BJ (cell line): ENCODE results near the gene STK17A. TPM values are rescaled to one million over a fixed set of nuclear protein-coding genes. Genes with fewer than 3 reads are reported as not detected.

Source experiments
- CTCF ChIA-PET: fragments of 350-600 bp; formaldehyde crosslinking; extraction: SDS; loops from one replicate; lab custom pipeline; 2021; ENCODE audit warnings: antibody characterized with exemption, inconsistent platforms; lab: Yijun Ruan, JAX
- POLR2A ChIA-PET: fragments of 300-600 bp; sonication (Branson Sonifier 250); formaldehyde crosslinking; extraction: SDS; loops from one replicate; lab custom pipeline; 2021; ENCODE audit warnings: antibody characterized with exemption; lab: Charles Lee
- DNase-seq: peaks from one replicate; pipeline ENCODE4 v3.0.0-alpha.2; 2011; ENCODE audit warnings: low read depth
- H3K27me3 ChIP-seq: 2 replicates; pipeline ENCODE4 v1.6.0; 2011; ENCODE audit warnings: low read length; ENCODE audit not compliant: control insufficient read depth, insufficient read depth
- H3K36me3 ChIP-seq: 2 replicates; pipeline ENCODE4 v1.5.1; 2011; ENCODE audit warnings: low read length; ENCODE audit not compliant: control insufficient read depth, insufficient read depth
- H3K4me3 ChIP-seq: 2 replicates; pipeline ENCODE4 v1.5.1; 2011; ENCODE audit warnings: low read depth, mild to moderate bottlenecking, control low read depth, low read length
- polyA plus RNA-seq: library from polyadenylated mRNA; depleted of rRNA; stranded (reverse); fragments of >200 nt; gene quantifications from 2 replicates; pipeline ENCODE4 v1.2.3, GENCODE V29; 2011
- TF ChIP-seq, protein P1 (sequence below): IDR thresholded peaks from 2 replicates; pipeline ENCODE4 v1.5.1; 2011; ENCODE audit warnings: low read depth, mild to moderate bottlenecking, control low read depth, inconsistent platforms, low read length, moderate library complexity; ENCODE audit not compliant: insufficient read depth

STK17A gene
- polyA plus RNA-seq, 1 experiment: 12.3 TPM

DNA sequence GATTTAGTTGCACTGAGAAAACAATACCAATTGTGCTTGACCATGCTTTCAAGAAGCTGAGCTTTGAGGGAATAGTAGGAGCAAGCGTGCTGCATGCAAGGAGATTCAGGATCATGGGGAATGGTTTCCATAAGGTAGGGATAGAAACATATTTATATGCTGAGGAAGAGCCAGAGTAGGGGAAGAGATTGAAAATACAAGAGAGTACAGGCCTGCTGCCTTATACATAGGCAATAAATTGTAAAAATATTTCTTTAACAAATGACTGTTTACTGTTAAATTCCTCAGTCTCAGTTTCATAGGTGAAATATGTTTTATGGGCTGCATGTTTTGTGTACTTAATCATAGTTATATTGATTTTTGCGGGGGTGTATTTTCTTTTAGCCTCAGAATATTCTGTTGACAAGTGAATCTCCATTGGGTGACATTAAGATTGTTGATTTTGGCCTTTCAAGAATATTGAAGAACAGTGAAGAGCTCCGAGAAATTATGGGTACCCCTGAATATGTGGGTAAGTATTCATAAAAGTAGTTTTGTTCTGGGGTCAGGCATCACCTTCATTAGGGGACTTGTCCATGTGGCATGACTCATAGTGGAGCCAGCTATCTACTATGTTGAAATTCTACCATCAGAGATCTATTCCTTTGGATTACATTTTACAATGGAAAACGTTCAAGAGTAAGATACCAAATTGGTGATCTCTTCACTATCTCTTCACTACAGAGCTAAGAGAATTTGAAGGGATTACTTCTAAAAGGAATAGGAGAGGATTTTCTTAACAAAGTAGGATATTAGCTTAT, 36.5 kb downstream of the STK17A start:
- ChIA-PET POLR2A (no interaction called here), CTCF (interaction anchor here (1.0 to 3.2 kb wide), 4 partner anchors 13 to 101 kb away, joined by 3 to 16 read pairs (median 6); partner anchors contain the start of gene STK17A)
- Histone ChIP-seq H3K27me3 (no peaks in the 10 kb centered on the region), H3K36me3 (peaks cover 10% of the 10 kb centered on the region), H3K4me3 (no peak overlapping the region)
- TF ChIP-seq, protein P1, sequence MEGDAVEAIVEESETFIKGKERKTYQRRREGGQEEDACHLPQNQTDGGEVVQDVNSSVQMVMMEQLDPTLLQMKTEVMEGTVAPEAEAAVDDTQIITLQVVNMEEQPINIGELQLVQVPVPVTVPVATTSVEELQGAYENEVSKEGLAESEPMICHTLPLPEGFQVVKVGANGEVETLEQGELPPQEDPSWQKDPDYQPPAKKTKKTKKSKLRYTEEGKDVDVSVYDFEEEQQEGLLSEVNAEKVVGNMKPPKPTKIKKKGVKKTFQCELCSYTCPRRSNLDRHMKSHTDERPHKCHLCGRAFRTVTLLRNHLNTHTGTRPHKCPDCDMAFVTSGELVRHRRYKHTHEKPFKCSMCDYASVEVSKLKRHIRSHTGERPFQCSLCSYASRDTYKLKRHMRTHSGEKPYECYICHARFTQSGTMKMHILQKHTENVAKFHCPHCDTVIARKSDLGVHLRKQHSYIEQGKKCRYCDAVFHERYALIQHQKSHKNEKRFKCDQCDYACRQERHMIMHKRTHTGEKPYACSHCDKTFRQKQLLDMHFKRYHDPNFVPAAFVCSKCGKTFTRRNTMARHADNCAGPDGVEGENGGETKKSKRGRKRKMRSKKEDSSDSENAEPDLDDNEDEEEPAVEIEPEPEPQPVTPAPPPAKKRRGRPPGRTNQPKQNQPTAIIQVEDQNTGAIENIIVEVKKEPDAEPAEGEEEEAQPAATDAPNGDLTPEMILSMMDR: no peak
- no peak for DNase-seq

DNA sequence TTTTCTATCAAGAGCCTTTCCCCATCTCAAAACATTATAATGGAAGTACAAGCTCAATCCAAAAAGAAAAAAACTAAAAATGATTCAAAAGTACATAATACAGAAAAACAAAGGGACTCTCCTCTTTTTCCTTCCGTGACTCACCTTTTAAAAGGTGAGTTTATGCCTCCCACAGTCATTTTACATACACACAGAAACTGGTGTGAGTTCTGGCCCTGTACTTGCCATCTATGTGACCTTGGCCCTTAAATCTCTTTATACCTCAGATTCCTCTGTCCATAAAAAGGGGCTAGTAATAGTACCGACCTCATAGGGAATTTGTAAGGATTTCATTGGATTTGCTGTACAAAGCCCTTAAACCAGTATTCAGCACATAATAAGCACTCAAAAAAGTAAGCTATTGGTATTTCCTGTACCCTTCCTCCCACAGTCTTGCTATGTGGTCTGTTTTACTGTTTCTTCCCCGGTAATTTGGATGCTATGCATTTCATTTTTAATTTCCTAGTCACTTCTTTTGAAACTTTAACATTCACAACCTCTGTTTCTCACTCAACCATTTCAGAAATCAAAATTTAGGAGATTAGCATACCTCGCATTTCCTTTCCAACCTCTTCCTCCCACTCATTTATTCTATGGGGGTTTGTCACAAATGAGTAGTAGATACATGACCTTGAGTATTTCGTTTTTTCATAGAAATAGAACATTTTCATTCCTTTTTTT, 39.0 kb downstream of the STK17A start:
- CTCF ChIA-PET: interaction anchor here (0.8 to 1.5 kb wide), 3 partner anchors 39 to 217 kb away, joined by 3 to 5 read pairs (median 3); partner anchors contain the start of gene STK17A
- no peak for DNase-seq
- Histone ChIP-seq H3K27me3 (no peaks in the 10 kb centered on the region), H3K4me3 (no peak overlapping the region), H3K36me3 (peaks cover 8% of the 10 kb centered on the region)
- POLR2A ChIA-PET: no interaction called here
- TF ChIP-seq, protein P1: no peak

DNA sequence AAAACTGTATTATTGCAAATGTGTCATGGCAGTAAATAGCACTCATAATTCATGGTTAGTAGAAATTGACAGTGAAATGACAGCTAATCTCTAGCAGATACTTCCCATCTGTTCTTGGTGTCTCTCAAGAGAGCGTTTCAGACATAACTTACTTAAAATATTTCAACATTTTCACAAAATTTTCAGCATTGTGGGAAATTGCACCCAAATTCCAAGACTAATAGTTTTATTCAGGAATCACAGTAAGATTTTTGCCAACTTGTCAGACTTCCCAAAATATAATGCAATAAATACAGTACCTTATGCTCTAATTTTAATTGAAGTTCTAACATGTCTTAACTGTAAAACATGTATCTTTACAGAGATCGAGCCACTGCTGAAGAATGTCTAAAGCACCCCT, 41.2 kb downstream of the STK17A start:
- no peak for DNase-seq
- H3K4me3 ChIP-seq: no peak overlapping the region
- H3K36me3 ChIP-seq: peaks cover 7% of the 10 kb centered on the region
- POLR2A ChIA-PET: no interaction called here
- no peaks in the 10 kb centered on the region for H3K27me3 ChIP-seq
- TF ChIP-seq, protein P1: no peak
- CTCF ChIA-PET: no interaction called here

DNA sequence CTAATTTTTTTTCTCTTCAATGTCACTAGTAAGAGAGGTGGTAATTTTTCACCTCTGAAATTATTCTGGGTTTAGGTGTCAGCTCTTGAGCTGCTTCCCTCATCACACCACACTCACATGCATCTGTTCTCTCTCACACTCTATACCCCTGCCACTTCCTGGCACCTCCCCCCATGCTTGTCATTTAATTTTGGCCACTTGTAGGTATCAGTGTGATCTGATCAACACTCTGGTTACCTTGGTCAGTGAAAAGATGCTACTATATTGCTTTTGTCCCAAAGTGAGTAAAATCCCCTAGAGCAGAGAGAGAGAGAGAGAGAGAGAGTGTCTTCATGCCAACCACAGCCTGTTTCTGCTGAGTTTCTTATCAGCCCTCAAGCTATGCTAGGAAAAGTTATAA, 42.5 kb downstream of the STK17A start:
- no peak for DNase-seq
- no peaks in the 10 kb centered on the region for H3K27me3 ChIP-seq
- TF ChIP-seq, protein P1: no peak
- H3K4me3 ChIP-seq: no peak overlapping the region
- POLR2A ChIA-PET: interaction anchor here (0.6 kb wide), 1 partner anchor 15 kb away, joined by 3 read pairs; no protein-coding TSS in a partner anchor
- H3K36me3 ChIP-seq: peaks cover 7% of the 10 kb centered on the region
- CTCF ChIA-PET: interaction anchor here (3.3 kb wide), 1 partner anchor 43 kb away, joined by 23 read pairs; the partner anchor contains the start of gene STK17A

DNA sequence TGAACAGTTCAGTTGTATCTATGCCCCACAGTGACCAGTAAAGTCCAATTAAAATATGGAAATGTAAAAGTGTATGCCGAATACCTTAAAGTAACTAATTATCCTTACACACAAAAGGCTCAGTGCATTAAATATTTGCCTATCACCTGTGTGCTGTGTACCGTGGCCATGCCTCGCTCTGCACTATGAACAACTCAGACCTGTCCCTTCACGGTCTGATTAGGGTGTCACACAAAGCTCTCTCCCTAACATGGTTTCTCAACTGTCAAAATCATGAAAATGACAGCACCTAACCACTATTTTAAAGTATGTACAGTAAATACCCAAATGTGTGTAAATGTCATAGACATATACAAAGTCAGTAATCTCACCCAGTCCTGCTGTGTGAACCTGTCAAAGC, 43.1 kb downstream of the STK17A start:
- H3K4me3 ChIP-seq: no peak overlapping the region
- TF ChIP-seq, protein P1: no peak
- DNase-seq: no peak
- H3K36me3 ChIP-seq: peaks cover 7% of the 10 kb centered on the region
- POLR2A ChIA-PET: interaction anchor here (0.6 kb wide), 1 partner anchor 14 kb away, joined by 3 read pairs; no protein-coding TSS in a partner anchor
- CTCF ChIA-PET: interaction anchor here (3.3 kb wide), 1 partner anchor 44 kb away, joined by 23 read pairs; the partner anchor contains the start of gene STK17A
- no peaks in the 10 kb centered on the region for H3K27me3 ChIP-seq
